NOMO-1 treated with DMSO at 0.1 percent for 48 hours (cell line): Measurements from ENCODE around the gene APOB.

Experiments
- DNase-seq: peaks from one replicate; lab custom pipeline; 2025; ENCODE audit not compliant: unreplicated experiment; lab: John Stamatoyannopoulos, UW

The APOB gene

DNA sequence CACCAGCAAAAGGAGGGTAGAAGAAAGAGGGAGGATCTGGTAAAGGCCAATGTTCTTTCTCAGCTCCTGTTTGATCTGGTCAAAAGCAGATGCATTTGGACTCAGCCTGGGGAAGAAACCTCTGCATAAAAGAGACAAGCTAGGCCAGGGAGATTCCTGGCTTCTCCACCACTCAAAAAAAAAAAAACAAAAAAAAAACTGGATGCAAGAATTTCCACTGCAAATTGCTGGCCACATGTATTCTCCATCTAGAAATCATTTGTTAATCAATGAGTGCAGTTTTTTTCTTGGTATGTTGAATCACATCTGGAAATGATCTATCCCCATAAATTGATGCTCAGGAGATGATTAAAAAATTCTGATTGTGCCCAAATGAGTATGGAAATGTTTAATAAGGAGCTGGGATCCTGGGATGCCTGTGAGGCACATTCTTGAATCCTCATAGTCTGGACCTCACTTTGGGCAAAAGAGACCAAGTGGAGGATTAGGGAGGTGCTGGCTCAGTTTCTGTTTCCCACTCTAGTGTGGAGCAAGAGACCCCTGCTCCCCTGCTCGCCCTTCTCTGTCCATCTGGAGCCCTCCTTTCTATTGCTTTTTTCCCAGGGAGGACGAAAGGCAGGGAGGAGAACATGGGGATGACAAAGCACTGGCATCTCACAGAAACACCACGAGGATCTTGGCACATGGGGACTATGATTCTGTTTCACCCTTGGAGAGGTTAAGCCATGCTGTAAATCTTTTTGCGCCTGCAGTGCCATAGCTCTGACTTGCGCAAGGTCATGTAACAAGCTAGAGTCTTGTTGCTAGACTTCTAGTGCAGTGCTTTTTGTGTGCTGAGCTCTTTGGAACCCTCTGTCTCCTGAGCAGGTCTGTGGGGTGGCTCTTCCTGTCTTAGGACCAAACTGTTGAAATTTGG, 57.6 kb downstream of the APOB start:
- no peak for DNase-seq

DNA sequence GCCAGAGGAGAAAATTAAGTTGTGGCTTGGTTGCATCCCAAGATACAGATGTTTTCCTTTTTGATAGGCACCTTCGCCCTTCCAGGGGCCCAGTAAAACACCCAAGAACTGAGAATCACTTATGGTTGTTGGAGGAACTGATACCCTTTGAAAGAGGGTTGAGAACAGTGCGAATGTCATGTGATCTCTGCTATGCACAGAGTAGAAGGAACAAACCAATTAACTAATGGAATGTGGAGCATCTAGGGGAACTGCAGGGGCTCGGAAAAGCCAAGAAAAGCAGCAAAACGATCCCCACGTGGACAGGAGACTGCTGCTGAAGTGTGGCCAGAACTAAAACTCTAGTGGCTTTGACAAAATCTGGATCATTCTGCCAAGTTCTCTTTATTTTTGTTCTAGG, 58.8 kb downstream of the APOB start:
- DNase-seq, result no peak

DNA sequence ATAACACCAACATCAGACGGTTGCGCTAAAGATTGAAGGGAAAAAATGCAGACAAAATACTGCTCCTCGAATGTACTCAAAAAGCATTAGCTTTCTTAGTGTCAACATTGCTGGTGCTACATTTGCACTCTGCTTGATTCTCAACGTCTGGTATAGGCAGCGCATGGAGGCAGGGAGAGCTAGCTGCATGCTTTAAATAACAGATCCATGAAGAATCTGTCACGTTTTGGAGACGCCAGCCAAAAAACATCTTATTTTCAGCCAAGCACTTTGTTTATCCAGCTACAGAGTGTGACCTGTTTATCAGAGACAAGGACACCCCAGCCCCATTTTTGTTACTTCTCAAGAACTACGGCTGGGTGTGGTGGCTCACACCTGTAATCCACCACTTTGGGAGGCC, 59.5 kb downstream of the APOB start:
- no peak for DNase-seq

DNA sequence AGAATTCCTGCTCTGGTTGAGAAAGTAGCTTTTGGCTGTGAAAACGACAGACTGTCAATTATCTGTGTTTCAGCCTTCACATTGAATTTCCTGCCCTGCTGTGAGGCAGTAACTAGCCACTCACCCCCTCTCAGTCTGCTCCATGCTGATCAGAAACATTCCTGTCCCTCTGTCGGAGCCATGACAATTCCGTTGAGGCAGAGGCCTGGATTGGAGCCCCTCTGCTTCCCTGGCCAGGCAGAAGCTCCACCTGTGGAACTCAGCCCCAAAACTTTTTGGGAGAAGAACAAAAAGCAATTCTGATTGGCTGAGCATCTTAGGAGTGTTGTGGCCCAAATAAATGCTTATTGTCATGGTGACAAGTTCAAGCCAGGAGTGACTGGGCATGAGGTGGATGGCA, 60.0 kb downstream of the APOB start:
- no peak for DNase-seq

DNA sequence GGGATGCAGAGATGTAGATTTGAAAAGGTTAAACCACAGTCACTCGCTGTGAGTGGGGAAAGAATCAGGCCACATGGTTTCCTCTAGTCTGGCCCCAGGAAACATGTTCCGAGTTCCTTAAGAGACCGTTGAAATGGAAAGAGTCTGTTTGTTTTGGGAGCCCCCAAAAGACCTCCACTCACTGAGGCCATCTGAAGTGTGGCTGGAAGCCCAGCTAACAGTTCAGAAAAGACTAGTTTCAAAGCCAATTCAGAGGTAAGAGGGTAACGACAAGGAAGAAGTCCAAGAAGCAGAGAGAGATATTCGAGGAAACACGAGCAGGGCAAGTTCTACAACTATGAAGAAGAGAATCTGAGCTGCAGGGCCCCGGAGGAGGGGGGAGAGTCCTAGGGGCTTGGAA, 61.0 kb downstream of the APOB start:
- no peak for DNase-seq

DNA sequence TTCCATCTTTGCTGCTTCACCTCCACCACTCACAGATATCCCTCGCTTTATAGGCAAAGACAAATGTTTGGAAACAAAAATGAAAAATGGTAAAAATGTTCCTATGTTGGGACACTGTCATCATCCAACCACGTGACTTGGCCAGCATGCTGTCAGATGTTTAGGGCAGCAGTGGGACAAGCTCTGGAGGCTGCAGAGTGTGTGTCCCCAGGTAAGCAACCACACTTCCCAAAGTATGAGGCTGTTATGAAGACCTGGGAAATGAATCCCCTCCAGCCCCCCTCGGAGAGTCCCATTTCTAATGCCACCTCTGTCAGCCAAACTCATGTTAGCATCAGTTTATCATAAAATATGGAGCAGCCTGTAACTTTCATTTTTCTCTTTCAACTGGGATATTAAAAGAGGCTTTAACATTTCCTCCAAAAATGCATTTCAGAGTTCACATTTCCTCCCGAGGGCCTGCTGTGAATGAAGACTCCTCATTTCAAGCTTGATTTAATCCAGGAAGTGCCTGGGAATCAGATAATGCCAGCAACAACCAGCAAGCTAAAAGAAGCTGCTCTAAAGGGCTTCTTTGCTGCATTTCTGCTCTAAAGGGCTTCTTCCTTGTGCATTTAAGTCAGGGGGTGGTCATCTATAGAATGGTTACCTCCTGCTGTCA, 66.2 kb downstream of the APOB start:
- DNase-seq, result no peak

DNA sequence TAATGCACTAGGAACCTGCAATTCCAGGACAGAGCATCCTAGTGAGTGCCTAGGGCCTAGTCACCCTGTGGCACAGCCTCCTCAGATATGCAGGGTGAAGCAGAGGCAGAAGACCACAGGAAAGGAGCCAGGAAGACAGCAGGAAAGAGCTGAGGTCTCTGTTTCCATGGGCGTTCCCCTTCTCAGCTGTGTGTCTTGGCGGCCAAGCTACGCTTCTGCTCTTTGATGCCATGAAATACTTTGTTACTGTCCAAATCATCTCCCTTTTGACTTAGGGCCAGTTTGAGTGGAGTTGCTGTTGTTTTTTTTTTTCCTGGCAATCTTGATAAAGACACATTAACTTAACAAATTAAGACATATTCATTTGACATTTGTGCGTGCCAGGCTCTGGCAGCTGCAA, 67.3 kb downstream of the APOB start:
- no peak for DNase-seq

DNA sequence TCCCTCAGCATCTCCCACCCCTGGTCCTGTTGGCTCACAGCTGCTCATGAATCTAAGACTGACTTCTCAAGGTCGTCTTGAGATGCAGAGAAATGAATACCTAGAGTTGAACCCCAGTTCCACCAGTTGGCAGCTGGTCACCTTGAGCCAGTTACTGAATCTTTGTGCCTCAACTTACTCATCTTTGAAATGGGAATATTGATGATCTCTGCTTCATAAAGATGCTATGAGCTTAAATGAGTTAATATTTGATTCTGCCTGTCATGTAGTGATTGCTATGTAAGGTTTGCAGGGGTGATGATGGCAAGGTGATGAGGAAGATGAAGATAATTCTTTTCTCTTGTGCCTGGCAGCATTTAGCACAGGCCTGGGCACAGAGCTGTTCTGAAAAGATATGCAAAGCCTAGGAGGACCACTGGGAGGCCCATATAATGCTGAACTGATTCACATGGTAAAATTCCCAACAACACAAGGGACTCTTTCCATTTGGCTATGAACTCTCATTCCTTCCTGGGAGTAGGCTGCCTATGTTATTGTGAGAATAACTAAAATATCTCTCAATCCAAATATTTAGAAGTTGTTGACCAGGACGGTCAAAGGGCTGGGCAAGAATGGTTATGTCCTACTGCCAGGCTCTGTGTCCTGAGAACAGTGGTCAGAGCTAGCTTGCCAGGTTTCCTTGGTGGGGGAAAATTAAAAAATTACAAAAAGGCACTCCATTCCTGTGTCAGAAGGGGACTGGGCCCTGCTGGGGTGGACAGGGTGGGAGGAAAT, 70.9 kb downstream of the APOB start:
- no peak for DNase-seq

DNA sequence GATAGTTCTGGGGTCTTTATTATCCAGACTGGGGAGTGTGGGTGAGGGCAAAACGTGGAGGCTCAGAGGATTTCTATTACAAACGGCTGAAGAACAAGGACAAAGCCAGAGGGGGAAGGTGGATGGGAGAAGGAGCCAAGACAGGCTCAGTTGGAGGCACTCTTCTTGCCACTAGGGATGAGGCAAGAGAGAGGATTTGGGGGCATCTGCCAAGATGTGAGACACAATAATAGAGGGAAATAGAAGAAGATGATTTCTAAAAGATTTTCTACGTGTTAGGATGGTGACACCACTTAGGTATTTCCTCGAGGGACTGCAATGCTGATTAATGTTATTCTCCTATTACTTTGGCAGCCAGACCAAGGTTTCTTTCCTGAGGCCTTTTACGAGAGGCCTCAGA, 71.8 kb downstream of the APOB start:
- no peak for DNase-seq

DNA sequence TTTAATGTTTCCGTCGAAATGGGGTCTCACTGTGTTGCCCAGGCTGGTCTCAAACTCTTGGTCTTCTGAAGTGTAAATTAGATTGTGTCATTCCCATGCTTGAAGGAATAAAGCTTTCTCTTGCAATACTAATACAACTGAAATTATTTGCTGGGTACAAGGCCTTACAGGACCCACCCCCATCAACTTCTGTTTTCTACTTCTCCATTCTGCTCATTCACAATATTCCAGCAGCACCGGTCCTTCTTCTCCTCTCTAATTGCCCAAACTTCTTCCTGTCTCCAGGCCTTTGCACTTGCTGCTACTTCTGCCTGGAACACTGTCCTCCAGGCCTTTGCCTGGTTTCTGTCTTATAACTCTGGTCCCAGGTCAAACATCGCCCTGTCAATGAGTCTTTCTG, 73.8 kb downstream of the APOB start:
- DNase-seq, result peak; percentile 47

DNA sequence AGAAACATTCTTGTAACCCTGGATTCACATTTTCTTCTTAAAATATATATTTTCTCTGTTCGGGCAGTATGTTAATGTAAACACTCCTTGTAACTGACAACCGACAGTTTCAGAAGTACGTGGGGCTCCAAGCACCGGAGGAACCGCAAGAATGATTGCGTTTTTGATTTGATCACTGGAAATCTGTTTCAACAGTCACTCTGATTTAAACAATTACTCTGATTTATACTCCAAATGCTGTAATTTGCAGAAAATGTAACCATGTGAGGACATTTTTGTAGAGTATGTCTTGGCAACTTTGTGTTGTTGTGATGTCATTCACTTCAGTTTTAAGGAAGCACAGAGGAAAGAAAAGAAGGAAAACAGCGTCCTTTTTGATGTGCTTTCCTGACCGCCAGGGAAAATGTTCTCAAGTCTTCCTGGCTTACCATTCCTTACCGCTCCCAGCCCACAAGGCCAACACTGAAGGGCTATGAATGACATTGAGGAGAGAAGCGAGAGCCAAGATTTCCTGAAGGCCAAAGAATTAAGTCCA, 77.7 kb downstream of the APOB start:
- no peak for DNase-seq

DNA sequence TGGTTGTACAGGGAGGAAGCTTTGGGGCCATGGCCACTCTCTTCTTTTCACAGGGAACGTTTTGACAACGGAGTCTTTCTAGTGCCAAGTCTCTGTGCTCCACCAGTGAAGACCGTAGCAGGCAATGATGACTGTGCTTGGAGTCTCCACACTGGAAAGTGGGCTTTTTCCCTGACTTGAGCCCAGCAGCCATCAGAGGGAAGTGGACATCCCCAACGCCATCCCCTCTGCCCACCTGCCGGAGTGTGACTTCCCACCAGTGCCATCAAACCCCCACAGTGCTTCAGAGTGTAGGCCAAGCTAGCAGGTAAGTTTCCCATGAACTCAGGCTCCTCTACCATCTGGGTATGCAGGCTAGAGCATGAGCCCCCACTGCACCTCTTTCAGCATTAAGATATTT, 78.7 kb downstream of the APOB start:
- no peak for DNase-seq

DNA sequence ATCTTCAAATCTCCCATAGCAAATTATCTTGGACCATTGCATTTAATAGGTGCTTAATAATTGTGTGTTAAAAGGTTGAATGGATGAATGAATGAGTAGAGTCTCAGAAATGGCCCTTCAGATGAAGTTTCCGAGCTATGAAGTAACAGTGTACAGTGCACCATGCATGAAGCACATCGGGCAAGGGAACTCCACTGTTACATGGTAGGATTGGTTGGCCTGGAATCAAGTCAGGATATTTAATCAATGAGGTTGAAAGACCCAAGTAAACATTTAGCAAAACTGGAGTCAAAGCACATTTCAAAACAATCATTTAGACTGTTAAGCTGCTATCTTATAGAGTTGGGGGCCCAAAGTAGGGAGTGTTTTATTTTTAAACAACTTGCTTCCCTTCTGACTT, 80.0 kb downstream of the APOB start:
- no peak for DNase-seq

DNA sequence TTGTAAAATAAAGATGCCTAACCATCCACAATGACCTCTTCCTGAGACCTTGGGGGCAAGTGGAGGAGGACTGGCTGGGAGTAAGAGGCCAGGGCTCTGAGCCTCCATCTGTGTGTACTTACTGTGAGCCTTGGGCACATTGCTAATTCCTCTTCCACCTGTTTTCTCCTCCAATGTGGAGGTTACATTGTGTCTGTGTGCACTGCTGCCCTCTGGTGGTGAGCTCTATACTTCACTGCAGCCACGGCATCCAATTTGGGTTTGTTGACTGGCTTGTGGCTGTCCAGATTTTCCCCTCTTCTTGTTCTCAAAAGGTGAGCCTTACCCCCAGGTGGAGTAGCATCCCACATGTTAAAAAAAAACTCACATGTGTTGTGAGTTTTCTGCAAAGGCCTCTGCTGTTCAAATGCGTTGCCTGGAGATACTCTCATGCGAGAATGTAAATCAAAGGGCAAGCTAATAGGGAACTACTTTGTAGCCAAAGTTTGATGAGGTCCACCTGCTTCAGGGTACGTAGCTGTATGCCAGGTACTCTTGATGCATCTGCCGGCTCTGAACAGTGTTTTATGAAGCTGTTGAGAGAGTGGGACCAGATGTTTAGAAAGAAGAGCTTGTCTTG, 80.8 kb downstream of the APOB start:
- peak; percentile 50 for DNase-seq

DNA sequence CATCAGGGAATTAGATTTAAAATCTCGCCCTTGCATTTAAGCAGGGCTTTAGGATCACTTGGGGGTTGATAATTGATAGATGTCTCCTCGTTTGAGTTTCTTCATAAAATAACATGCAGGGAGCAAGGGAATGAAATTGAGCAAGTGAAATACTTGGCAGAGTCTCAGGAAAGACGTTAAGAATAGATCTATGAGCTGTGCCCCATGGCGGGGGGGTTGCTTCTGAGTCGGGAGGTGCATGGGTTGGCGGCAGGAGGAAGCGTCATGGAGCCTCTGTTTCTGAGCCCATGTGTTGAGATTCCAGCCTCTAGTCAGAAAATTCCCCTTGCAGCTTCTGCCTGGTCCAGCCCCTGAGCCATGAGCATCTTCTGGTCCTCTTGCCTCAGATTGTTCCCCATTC, 82.0 kb downstream of the APOB start:
- DNase-seq, result no peak

DNA sequence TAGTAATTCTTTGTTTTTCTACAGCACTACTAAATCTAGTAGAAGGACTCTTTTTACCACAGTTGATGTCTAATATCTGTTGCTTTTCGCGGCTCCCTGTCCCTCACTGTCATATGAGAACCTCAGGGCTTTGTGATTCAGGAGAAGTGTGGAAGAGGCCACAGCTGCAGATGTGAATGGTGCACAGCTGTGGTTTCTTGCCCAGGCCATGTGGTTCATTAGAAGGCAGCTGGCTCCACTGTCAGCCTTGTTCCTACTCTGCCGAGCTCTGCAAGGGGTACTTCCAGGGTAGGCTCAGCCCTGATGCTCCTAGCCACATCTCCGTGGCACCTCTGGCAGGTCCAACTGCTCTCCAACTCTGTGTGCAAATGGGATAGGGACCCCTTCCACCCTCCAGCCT, 83.9 kb downstream of the APOB start:
- DNase-seq, result no peak

DNA sequence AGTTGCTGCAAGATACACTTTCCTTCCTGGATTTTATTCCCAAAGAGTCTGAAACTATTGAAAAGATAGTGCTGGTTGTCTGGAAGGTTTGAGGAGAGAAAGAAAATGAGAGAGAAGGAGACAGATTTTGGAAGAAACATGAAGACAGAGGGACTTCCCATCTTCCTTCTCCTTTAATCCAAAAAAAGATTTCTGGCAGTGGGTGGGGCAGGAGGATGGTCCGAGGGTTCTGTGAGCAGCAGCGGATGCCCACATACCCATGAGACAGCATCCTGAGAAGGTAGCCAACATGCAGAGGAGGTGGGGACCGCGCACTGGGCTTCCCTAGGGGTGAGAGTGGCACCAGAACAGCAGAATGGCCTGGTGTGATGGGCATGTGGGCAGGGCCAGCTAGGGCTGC, 84.6 kb downstream of the APOB start:
- no peak for DNase-seq

DNA sequence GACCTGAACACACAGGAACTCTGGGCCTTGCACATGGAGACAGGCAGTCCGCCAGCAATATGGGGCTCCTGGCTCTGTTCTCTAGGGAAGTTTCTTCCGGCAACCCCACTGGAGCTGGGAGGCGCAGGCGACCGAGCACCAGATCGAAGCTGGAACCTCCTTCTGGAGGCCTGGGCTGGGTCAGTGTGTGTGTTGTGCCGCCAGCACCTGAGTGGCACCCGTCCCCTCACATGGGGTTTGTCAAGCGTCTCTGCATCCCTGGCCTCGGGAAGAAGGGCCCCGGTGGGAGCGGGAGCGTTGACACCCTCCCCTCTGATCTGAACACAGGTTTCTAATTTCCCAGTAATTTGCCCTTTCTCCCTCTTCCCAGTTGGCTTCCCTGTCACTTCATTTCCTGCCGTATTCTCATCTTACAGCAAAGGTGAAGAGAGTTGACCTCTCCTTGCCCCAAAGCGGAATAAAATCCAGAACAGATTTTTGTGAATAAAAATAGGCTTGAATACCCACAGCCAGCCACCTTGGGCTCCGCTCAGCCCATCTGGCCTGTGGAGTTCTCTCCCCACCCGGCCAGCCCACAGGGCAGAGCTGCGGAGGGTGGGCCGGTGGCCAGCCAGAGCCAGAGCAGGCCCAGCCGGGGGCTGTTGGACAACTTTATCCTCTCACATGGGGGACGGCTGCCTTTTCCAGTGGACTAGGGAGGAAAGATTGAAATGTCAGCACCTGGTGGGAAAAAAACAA, 85.9 kb downstream of the APOB start:
- DNase-seq, result no peak

DNA sequence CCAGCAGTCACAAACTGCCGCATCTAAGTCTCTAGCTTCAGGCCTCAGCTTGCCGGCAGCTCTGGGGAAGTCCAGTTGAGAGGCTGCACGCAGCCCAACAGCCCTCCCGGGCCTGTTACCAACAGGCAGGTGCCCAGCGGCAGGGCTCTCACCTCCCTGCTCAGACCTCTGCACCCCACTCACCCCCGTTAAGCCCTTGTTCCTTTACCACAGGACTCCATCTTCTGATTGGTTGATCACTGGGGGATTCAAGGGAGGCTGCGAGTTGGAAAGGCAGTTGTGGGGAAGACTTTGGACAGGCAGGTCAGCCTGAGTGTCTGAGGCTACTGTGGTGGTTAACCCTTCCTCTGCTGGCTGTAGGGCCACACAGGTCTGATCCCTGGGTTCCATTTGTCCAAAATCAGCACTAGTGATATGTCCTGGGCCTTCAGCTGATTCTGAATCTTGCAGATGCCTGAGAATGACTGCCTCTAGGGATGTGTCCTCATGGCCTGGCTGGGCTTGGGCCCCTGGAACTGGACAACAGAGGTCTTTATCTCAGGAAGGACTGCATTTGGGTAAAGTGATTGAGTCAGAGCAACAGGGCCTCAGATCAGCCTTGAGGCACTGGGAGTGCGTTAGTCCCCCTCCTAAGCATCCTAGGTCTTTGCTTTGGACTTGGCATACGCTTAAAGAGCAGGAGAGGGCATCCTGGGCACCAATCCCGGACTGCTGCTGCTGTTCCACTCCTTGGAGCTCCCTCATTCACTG, 88.4 kb downstream of the APOB start:
- no peak for DNase-seq
